HG03108 (cell line): Measurements from ENCODE around the gene CRACDL.

Experiments
- ATAC-seq: cut with Tn5 transposase; IDR thresholded peaks from one replicate; pipeline ENCODE4 v1.9.1; 2021; ENCODE audit warnings: moderate library complexity; ENCODE audit not compliant: unreplicated experiment

The CRACDL gene, protein sequence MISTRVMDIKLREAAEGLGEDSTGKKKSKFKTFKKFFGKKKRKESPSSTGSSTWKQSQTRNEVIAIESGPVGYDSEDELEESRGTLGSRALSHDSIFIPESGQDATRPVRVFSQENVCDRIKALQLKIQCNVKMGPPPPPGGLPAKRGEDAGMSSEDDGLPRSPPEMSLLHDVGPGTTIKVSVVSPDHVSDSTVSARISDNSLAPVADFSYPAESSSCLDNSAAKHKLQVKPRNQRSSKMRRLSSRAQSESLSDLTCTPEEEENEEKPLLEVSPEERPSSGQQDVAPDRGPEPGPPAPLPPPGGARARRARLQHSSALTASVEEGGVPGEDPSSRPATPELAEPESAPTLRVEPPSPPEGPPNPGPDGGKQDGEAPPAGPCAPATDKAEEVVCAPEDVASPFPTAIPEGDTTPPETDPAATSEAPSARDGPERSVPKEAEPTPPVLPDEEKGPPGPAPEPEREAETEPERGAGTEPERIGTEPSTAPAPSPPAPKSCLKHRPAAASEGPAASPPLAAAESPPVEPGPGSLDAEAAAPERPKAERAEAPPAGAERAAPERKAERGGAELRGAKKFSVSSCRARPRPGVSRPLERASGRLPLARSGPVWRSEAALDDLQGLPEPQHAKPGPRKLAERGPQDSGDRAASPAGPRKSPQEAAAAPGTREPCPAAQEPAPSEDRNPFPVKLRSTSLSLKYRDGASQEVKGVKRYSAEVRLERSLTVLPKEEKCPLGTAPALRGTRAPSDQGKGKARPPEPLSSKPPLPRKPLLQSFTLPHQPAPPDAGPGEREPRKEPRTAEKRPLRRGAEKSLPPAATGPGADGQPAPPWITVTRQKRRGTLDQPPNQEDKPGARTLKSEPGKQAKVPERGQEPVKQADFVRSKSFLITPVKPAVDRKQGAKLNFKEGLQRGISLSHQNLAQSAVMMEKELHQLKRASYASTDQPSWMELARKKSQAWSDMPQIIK

DNA sequence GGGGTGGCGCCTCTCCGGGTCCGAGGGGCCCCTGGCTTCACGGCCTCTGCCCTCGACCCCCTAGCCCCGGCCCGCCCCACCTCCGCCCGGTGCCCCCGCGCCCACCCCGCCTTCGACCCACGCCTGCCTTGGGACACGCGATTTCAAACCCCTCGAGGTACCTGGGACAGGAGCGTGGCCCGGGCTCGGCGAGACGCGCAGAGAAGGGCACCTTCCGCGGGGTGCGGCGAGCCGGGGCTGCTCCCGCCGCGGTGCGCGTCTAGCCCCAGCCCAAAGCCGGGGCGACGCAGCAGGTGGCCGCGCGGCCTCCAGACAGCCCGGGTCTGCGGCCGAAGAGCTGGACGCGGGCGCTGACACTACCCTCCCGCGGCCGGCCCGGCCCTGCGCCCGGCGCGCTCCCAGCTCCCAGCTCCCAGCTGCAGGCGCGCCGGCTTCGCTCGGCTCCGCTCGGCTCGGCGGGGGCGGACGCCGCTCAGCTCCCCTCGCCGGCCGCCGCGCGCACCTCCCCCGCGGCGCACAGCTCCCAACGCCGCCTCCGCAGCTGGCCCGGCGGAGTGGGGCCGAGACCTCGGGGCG, at the start of gene CRACDL:
TSS of gene CRACDL (minus strand) at position 449 of the 576 bp plus-strand sequence. CDS start 89,425 bp downstream, outside the sequence.
- no peak for ATAC-seq

DNA sequence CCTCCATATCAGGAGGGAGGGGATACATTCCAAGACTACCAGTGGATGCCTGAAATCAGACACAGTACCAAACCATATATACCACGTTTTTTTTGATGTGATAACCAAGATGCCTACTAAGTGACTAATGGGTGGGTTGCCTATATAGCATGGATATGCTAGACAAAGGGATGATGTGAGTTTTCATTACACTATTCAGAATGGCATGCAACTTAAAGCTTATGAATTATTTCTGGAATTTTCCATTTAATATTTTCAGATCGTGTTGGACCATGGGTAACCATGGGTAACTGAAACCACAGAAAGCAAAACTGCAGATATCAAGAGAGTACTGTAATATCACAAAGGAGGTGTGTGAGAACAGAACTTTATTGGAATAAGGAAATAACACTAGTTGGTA, 39.6 kb upstream of the CRACDL start:
- no peak for ATAC-seq

DNA sequence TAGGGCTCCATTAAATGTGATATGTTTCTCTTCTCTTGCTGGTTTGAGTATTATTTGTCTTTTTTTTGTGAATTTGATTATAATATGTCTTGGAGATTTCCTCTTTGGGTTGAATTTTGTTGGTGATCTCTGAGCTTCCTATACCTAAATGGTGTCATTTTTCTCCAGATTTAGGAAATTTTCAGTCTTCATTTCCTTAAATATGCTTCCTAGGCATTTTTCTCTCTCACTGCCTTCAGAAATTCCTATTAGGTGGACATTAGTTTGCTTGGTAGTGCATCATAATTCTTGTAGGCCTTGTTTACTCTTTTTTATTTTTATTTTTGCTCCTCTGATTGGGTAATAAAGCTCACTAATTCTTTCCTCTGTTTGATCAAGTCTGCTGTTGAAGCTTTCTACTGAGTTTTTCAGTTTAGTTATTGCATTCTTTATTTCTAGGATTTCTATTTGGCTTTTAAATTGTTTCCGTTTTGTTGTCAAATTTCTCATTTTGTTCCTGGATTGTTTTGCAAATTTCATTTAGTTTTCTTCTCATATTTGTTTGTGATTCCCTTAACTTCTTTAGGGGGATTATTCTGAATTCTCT, 36.6 kb upstream of the CRACDL start:
- ATAC-seq: no peak

DNA sequence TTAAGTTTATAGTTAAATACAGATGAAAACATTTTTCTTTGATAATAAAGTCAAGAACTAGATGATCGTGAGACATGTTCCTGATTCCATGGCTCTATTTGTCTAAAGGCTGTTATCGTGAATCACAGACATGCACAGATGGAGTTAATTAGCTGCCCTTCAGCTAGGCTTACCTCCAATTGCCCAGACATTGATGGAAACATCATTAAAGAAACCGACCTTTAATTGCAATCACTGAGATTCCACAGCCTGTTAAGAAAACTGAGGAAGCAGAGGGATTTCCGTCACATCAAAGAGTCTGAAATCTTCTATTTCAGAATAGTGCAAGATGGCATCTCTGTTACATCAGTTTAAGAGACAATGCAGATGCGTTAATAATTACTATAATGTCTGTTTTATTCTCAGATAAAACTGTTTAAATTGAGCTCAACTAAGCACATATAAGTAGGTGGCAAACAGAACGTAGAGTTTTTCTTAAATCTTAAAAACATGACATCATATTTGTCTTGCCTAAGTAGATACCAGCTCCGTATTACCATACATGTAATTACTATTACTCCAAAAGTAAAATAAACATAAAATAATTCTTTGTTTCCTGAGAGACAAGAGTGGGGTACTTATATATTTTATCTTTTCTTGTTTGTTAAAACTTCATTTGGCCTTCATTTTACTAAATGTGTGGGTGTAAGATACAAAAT, 23.9 kb upstream of the CRACDL start:
- ATAC-seq: no peak

DNA sequence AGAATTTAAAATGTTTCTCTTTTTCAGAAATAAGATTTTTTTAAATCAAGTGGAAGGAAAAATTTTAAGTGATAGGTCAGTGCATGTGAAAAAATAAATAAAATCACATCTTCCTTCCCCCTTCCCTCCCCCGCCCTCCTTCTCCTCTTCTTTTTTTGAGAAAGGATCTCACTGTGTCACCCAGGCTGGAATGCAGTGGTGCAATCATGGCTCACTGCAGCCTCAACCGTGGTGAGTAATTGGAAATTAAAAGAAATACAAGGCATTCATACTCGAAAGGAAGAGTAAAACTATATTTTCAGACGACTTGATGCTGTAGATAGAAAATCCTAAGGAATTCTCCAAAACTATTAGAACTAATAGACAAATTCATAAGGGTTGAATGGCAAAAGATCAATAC, 16.9 kb upstream of the CRACDL start:
- ATAC-seq: no peak

DNA sequence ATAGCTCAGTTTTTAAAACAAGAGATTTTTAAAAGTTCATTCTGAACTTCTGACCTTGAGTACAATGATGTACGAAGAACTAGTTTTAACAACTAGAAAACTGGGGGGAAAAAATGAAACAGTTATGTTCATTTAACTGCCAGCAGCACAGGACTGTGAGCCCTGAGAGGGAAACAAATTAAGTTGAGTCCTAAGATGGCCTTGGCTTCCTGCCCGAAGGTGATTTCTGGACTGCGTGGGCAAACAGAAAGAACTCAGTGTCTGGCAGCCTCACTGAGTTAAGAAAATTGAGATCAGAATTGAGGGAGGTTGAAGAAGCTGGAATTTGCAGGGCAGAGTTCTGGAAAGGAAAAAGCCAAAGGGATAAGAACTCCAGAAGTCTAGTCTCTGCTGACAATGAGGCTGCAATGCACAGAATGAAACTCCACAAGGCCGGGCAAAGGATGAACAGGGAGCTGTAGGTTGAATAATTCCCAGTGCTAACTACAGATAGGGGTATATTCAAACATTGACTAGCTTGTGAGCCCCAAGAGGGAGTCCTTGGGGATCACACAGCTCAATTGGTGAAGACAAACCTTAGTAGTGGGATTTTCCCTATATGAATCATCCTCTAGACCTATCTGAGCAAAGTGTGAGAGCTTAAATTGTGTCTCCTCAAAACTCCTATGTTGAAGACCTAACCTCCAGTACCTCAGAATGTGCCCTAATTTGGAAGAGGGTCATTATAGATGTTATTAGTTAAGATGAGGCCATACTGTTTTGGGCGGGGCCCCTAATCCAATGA, 13.1 kb upstream of the CRACDL start:
- no peak for ATAC-seq

DNA sequence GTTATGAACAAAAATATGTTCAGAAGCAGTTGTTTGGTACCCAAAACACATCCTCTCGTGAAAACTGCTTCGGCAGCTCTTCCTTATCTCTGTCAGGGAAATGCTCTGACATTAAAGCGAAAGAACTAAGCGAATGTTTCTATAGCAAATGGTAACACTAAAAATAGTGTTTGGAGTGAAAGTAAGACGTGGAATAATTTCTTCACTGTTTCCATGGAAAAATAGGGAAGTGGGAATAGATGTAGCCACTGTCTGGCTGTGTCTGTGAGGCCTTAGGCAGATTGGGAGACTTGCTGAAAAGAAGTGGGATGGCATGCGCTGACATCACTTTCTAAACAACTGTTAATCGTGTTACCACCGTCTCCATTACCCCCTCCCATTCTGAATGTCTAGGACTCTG, 11.5 kb upstream of the CRACDL start:
- no peak for ATAC-seq

DNA sequence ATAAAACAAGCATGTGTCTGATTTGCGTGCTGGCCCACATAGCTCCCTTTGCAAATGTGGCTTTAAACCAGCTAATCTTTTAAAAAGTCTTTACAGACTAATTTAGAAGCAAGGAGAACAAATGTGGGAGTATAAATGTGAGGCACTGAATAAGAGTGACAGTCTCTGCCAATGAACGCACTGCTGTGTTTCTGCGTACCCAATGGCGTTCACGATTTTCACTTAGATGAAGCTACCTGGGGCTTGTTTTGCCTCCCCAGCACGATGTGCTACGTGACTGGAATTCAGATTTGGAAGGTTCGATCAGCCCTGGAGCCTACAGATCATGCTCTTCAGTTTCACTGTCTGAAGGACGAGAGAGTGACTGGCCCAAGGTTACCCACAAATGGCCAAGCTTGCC, 10.8 kb upstream of the CRACDL start:
- ATAC-seq: no peak

DNA sequence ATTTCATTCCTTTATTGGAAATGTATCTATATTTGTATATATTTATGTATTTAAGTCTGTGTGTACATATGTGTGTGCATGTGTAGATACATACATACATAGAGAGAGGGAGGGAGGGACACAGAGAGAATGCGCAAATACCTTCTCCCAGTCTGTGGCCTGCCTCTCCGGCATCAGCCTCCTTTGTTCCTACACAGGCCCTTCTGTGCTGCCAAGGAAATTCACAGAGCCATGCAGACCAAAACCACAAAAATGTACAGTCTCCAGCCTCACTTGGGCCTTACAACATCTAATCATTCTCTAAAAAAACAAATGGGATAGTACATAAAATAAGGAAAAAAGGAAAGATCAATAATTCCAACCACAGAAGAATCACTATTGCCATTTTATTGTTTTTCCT, 8.8 kb upstream of the CRACDL start:
- ATAC-seq: no peak

DNA sequence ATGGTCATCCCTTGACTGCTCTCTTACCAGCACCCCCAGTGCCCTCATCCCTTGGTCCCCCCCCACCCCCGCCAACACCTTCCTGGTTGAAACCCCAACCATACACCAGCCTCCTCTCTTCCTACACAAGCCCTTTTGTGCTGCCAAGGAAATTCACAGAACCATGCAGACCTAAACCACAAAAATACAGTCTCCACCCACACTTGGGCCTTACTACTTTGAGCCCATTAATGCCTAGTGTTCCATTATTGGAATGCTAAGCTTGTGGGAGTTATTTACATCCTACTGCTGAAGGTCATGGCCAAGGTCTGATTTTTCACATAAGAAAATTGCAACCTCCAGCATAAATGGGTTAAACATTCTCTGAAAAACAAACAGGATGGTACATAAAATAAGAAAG, 4.1 kb upstream of the CRACDL start:
- no peak for ATAC-seq

DNA sequence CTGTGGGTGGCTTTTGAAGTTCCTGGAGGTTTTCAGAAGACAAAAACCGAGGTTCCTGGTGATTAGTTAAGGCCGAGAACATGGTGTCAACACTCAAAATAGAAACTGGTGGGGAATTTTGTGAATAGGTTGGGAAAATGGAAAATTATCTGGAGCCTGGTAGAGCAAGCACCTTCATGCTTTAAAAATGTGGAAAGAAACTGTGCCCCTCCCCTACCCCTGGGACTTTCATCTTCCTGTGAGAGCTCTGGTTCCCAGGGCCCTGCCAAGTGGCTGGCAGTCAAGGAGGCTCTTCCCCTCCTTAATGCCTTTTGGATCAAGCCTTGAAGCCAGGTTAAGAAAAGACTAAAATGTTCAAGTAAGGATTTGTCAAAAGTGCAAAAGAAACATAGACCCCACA, 1.9 kb upstream of the CRACDL start:
- ATAC-seq: no peak

DNA sequence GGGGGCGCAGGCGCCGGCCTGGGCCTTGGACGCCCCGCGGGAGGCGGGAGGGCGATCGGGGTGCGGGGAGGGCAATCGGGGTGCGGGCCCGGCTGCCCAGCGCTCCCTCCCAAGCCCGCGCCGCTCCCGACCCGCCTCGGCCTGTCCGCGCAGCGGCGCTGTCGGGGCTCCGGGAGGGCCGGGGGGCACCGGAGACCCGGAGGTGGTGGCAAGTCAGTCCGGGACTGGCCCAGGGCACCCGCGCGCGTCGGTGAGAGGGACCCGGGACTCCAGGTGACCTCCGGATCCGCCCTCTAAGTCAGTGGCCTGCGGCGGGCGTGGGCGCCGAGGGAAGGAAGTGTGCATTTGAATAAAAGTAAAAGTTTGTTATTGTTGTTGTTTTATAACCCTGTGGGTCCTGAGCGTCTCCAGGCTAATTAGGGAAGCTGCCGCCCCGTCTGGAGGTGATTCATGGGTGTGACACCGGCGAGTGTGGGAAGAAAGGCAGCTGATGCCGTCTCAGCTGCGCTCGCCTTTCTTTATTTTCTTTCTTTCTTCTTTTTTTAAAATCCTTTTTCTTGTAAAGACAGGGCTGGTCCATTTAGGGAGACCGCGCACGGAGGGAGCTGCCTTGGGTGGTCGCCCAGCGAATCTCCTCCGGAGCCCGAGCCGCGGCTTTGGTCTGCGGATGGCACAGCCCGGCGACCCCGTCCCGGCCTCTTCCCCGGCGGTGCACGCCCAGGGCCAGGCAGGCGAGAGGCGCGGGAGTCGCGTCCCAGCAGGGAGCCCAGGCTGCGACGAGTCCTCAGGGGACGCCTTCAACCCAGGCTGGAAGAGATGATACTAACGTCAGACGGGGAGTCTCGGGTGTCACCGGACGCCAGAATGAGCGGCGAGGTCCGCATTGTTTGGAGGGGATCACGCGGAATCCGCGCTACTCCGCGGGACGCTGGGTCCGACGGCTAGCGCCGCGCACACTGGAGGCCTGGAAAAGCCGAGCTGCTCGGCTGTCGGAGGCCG, 627 bp upstream of the CRACDL start:
- ATAC-seq: no peak

DNA sequence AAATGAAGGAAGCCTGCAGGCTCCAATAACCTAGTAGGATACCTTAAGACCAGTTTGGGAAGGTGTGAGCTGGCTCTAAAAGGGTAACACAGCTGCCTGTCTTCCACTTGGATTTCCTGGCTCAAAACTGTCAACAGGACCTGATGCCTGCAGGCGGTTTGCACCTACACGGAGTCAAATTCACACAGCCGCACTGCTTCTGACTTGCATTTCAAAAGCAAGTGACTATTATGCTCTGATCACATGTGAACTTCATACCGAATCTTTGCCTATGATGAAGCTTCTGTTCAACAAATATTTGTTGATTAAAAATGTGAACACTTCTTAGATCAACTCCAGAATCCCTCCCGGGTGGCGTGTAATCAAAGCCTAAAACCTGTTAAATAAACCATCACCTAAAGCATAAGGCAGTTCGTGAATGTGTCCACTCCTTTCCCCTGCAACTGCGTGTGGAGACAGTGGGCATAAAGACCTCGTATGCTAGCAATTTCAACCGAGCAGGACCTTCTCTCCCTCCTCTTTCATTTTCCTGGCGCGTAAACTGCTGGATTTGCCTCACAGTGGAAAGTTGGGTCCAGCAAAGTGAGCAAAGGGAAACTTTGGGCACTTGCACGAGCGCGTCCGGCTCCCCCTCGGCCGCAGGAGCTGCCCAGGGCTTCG, 784 bp downstream of the CRACDL start:
- no peak for ATAC-seq

DNA sequence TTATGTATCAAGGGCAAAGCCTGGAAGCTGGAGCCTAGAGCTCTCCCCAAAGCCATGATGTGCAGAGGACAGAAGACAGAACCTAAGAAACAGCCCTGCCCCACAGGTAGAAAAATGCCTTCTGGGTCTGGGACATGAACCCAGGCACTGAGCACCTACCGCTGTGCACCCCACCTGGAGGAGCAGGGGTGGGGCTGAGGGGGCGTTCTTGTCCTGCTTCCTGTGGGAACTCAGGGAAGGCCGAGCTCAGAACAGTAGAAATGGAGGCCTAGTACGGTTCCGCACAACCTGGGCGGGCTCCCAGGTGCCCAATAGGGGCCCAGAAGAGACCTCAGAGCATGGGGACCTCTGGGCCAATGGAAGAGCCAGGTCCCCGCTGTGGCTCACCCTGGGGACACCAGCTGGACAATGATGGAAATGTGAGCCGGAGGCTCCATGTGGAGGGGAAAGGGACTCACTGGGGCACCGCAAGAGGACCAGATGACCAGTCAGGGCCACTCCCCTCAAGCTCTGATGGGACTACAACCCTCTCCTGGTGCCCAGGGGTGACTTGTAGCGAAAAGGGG, 3.2 kb downstream of the CRACDL start:
- ATAC-seq: no peak

DNA sequence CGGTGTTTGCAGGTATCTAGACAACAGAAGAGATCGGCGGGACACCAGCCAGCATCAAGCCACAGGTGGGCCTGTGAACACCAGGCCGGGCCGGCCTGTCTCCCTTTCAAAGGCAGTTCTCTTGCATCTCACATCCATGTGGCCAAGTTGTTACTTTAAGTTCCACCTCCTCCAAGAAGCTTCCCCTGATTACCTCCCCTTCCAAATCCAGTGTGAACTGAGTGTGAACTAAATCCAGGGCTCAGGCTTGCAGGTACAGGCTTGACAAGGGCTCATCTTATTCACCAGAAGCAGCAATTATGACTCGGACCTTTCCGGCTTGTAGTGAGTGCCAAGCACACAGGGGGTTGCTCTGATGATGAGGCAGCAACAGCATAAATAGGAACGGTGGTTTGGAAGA, 3.9 kb downstream of the CRACDL start:
- ATAC-seq: no peak

DNA sequence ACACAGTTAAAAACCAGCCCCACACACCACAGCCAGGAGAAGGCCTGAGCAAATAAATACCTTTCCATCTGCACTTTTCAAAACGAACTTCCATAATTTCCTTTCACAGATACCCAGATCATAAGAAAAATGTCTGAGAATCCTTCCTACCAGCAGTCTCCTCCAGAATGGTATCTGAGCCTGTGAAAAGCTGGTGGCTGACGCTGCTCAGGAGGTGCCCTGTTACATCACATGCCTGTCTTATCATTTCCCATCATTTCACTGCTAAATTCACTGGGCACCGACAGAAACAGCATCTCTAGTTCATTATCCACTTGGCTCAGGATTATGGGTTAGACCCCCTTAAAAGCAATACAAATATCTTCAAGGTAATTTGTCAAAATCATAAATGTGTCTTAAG, 4.4 kb downstream of the CRACDL start:
- no peak for ATAC-seq

DNA sequence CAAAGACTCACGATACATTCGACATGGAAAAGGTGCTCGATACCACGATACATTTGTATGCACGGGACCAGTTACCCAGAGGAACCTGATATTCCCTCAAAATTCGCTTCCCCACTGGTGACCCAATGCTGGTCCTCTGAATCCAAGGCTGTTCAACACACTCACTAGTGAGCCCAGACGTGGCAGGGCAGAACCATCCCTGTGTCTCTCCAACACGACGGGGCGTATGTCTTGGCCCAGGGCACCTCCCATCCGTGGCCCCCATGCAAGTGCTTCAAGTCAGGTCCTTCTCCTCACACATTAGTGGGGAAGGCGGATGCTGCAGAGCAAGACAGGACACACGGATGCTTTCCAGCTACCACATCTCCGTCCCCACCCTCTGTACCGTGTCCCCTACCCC, 6.1 kb downstream of the CRACDL start:
- no peak for ATAC-seq

DNA sequence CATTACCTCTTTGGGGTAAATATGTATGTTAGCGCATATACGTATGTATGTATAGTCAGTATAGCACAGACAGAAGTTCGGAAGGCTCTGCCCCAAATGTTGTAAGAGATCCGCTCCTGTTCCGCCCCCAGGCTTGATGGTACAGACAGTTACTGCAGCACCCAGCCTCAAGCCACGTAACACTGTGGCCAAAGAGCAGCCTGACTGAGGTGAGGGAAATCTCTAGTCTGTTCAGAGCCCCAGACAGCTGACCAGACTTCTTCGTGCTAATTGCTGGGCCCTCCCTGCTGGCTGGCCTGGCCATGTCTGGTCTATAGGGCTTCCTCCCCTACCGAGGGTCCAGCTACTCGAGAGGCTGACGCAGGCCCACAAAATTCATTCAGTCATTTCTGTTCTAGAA, 7.8 kb downstream of the CRACDL start:
- no peak for ATAC-seq
